ENCODE results near the gene C16orf86.

DNA sequence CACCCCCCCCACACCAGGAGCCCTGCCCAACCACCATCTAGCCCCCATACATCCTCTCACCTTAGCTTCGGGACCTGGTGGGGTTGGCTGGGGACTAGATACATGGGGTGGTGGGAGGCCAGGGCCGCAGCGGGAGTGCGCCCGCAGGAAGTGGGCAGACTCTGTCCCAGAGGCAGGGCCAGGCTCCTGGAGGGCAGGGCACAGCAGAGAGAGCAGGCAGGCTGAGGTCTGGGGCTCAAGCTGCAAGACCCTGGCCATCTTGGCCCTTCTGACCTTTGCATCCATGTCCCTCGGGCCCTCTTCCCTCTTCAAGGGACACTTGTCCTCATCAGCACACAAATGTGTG lies 2.8 kb upstream of the C16orf86 start:
- TF ChIP-seq POLR2A (IDR thresholded peaks at IDR 0.05), result no peak
- TF ChIP-seq, protein P1, sequence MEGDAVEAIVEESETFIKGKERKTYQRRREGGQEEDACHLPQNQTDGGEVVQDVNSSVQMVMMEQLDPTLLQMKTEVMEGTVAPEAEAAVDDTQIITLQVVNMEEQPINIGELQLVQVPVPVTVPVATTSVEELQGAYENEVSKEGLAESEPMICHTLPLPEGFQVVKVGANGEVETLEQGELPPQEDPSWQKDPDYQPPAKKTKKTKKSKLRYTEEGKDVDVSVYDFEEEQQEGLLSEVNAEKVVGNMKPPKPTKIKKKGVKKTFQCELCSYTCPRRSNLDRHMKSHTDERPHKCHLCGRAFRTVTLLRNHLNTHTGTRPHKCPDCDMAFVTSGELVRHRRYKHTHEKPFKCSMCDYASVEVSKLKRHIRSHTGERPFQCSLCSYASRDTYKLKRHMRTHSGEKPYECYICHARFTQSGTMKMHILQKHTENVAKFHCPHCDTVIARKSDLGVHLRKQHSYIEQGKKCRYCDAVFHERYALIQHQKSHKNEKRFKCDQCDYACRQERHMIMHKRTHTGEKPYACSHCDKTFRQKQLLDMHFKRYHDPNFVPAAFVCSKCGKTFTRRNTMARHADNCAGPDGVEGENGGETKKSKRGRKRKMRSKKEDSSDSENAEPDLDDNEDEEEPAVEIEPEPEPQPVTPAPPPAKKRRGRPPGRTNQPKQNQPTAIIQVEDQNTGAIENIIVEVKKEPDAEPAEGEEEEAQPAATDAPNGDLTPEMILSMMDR (IDR thresholded peaks at IDR 0.05 in 4 of 5, conservative IDR thresholded peaks at IDR 0.05 in 1 of 5), result no peak
